ENCODE data around the gene FAM118B. TPM values are rescaled to one million over a fixed set of nuclear protein-coding genes. Genes with fewer than 3 reads are reported as not detected.
"Not testable (repeated sequence)": the region's sequence is repeated elsewhere in the genome, so short reads cannot be mapped to it uniquely, and the experiment has no call there.

Gene FAM118B
- total and polyA plus RNA-seq, 2 experiments from 2014 or later: 29.6 to 35.2 TPM

GRCh38 chr11:126254819-126255218, 43.2 kb downstream of the FAM118B start:
- no peaks in the 10 kb centered on the region for H3K9me2 ChIP-seq (replicated peaks; ENCODE audit: insufficient read depth)
- no peaks in the 10 kb centered on the region for H3K36me3 ChIP-seq (replicated peaks; ENCODE audit: insufficient read depth, low read depth)
- H3K27ac ChIP-seq: no peak overlapping the region
- H3K4me1 ChIP-seq (ENCODE audit: insufficient read depth): no peaks in the 10 kb centered on the region
- DNase-seq (ENCODE audit: low spot score): no peak
- H3K79me2 ChIP-seq: no peaks in the 10 kb centered on the region
- H3K4me3 ChIP-seq: no peak overlapping the region
- no peaks in the 10 kb centered on the region for H4K20me1 ChIP-seq (ENCODE audit: insufficient read depth, poor library complexity, severe bottlenecking)
- H3K27me3 ChIP-seq: no peaks in the 10 kb centered on the region
- H3K4me2 ChIP-seq: no peak overlapping the region
- H3K9me3 ChIP-seq (ENCODE audit: low read depth): no peaks in the 10 kb centered on the region
- WGBS (ENCODE audit: low lambda C conversion rate, missing lambda C conversion rate): 89% methylated on average over 1 of the region's 1 CpG
- H2AFZ ChIP-seq: no peak overlapping the region
- TF ChIP-seq CTCF (IDR thresholded peaks at IDR 0.05; ENCODE audit: poor library complexity) (no peak), EZH2phosphoT487 (IDR thresholded peaks at IDR 0.05; ENCODE audit: low read depth, severe bottlenecking, unreplicated experiment) (no peak), EZH2 (IDR thresholded peaks at IDR 0.05; ENCODE audit: borderline replicate concordance) (no peak)

- H3K79me2 ChIP-seq; H2AFZ ChIP-seq; H3K9me3 ChIP-seq (ENCODE audit: low read depth); H3K4me3 ChIP-seq; H3K9me2 ChIP-seq (replicated peaks; ENCODE audit: insufficient read depth); H3K4me1 ChIP-seq (ENCODE audit: insufficient read depth); H4K20me1 ChIP-seq (ENCODE audit: insufficient read depth, poor library complexity, severe bottlenecking); H3K4me2 ChIP-seq; DNase-seq (ENCODE audit: low spot score); H3K27me3 ChIP-seq; H3K36me3 ChIP-seq (replicated peaks; ENCODE audit: insufficient read depth, low read depth); H3K27ac ChIP-seq: not testable (repeated sequence)
- WGBS (ENCODE audit: low lambda C conversion rate, missing lambda C conversion rate): 97% methylated on average over 5 of the region's 5 CpGs
Observed at GRCh38 chr11:126255507-126255906, 43.9 kb downstream of the FAM118B start.

GRCh38 chr11:126256216-126256615, 44.6 kb downstream of the FAM118B start:
- DNase-seq (ENCODE audit: low spot score): no peak
- H3K79me2 ChIP-seq: no peaks in the 10 kb centered on the region
- H3K9me2 ChIP-seq (replicated peaks; ENCODE audit: insufficient read depth): no peaks in the 10 kb centered on the region
- H3K27ac ChIP-seq: no peak overlapping the region
- H3K27me3 ChIP-seq: no peaks in the 10 kb centered on the region
- no peaks in the 10 kb centered on the region for H3K4me1 ChIP-seq (ENCODE audit: insufficient read depth)
- no peak for TF ChIP-seq EZH2 (IDR thresholded peaks at IDR 0.05; ENCODE audit: borderline replicate concordance)
- no peak for TF ChIP-seq CTCF (IDR thresholded peaks at IDR 0.05; ENCODE audit: poor library complexity)
- no peak for TF ChIP-seq EZH2phosphoT487 (IDR thresholded peaks at IDR 0.05; ENCODE audit: low read depth, severe bottlenecking, unreplicated experiment)
- no peaks in the 10 kb centered on the region for H3K9me3 ChIP-seq (ENCODE audit: low read depth)
- no peak overlapping the region for H3K4me2 ChIP-seq
- no peak overlapping the region for H2AFZ ChIP-seq
- H3K4me3 ChIP-seq: no peak overlapping the region
- no peaks in the 10 kb centered on the region for H4K20me1 ChIP-seq (ENCODE audit: insufficient read depth, poor library complexity, severe bottlenecking)
- WGBS (ENCODE audit: low lambda C conversion rate, missing lambda C conversion rate): 97% methylated on average over 4 of the region's 4 CpGs
- H3K36me3 ChIP-seq (replicated peaks; ENCODE audit: insufficient read depth, low read depth): no peaks in the 10 kb centered on the region

- no peak overlapping the region for H3K27ac ChIP-seq
- 96% methylated on average over 2 of the region's 2 CpGs for whole genome bisulfite sequencing (ENCODE audit: low lambda C conversion rate, missing lambda C conversion rate)
Observed at GRCh38 chr11:126257144-126257543, 45.6 kb downstream of the FAM118B start.

More at GRCh38 chr11:126257144-126257543, 45.6 kb downstream of the FAM118B start:
- H3K9me3 ChIP-seq (ENCODE audit: low read depth): no peaks in the 10 kb centered on the region
- no peaks in the 10 kb centered on the region for H3K36me3 ChIP-seq (replicated peaks; ENCODE audit: insufficient read depth, low read depth)
- H4K20me1 ChIP-seq (ENCODE audit: insufficient read depth, poor library complexity, severe bottlenecking): no peaks in the 10 kb centered on the region
- DNase-seq (ENCODE audit: low spot score): no peak
- TF ChIP-seq EZH2 (IDR thresholded peaks at IDR 0.05; ENCODE audit: borderline replicate concordance): no peak
- no peak overlapping the region for H3K4me3 ChIP-seq
- no peaks in the 10 kb centered on the region for H3K27me3 ChIP-seq
- no peaks in the 10 kb centered on the region for H3K9me2 ChIP-seq (replicated peaks; ENCODE audit: insufficient read depth)
- no peaks in the 10 kb centered on the region for H3K79me2 ChIP-seq
- H3K4me1 ChIP-seq (ENCODE audit: insufficient read depth): no peaks in the 10 kb centered on the region
- no peak overlapping the region for H2AFZ ChIP-seq
- no peak overlapping the region for H3K4me2 ChIP-seq
